NCI-H345 (cell line): Measurements from ENCODE around the gene TRIM7.
"Not testable (repeated sequence)": the region's sequence is repeated elsewhere in the genome, so short reads cannot be mapped to it uniquely, and the experiment has no call there.

ENCODE experiments used
- DNase-seq: peaks from one replicate; lab custom pipeline; 2025; lab: John Stamatoyannopoulos, UW

Gene TRIM7

DNA sequence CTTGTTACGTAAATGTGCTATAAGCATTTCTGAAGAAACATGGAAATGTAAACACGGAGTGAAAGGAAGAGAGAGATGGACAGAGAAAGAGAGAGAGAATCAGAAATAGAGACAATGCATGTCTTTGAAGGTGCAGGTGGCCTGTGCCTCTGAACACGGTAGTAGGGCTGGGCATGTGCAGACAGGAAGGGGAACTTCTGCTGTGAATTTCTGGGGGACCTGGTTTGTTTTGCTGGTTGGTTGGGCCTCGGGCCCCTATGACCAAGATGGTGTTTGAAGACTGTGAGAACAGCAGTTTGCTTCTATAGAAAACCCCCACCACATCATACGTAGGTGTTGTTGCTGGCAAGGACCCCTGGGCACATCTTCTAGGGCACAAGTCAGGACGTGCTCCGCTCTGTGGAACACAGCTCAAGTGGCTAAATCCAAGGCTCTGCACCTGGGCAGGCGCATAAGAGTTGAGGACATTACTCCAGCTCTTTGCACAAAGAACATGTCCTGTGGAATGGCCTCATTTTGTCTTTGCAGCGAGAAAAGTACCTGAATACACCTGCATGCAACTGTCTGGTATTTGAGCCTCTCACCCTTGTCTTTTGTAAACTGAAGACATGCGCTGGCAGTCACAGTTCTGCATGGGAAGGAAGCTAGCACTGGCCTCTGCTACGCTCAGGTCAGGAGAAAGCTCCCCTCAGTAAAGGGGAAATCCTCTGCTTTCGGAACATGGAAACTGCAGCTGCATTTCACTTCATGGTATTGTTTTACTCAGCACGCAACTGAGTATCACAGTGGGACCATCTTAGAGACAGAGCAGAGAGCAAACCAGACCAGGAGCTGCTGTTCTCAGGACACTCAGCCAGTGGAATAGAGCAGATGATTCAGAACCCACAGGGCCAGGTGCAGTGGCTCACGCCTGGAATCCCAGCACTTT is 54.9 kb downstream of the TRIM7 start:
- DNase-seq: no peak

DNA sequence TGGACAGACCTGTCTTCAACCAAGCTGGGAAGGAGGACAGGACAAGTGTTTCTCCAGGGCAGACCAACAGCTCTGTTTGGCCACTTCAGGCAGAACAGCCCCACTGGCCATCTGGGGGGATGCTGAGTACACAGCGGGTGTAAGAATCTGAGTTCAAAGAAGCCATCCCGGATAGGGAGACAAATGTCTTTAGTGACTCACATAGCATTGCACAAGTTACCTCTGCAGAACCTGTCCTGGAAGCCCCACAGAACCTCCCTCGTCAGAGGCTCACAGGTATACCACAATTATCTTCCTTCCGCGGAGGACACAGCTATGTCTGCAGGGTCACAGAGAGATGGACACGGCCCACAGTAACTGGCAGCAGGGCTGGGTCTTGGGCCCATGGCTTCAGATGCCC is 55.6 kb downstream of the TRIM7 start:
- DNase-seq: no peak

DNA sequence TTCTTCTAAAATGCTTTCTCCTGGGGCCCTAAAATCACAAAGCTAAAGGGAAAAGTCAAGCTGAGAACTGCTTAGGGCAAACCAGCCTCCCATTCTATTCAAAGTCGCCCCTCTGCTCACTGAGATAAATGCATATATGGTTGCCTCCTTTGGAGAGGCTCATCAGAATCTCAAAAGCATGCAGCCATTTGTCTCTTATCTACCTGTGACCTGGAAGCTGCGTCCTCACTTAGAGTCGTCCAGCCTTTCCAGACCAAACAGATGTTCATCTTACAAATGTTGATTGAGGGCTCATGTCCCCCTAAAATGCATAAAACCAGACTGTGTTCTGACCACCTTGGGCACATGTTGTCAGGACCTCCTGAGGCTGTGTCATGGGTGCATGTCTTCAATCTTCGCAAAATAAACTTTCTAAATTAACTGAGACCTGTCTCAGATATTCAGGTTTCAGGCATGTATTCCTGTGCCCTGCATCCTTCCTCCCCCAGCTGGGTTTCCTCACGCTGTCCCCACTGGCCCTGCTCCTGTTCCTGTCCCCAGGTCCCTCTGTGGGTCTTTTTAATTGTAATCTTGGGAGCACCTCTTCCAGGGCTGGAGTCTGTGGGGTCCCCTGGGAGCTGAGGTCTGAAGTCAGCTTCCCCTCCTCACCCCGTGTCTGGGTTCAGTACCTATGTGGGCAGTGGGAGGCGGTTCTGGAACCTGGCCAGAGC is 57.9 kb downstream of the TRIM7 start, which contains the start of gene OR2V2:
Gene OR2V2 (plus strand): TSS at position 660 of the 710 bp plus-strand sequence. CDS start 7,357 bp downstream, outside the sequence.
- not testable (repeated sequence) for DNase-seq

DNA sequence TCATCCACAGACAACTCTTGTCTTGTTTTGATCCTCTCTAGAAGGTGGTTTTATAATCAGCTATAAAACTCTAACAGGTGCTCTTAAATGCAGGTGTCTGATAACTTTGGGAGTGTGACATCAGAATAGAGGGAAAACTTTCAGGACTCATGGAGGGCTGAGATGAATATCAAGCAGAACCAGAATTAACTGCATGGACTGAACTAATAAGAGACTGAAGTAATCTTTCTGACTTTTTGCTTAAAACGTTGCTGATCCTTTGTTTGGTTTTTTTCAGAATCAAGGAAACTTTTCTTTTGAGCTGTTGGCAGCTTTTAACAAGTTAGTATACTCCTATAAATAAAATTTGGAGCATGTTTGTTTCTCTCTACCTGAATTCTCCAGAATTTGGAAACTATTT is 59.9 kb downstream of the TRIM7 start:
- no peak for DNase-seq
